Measurements from ENCODE around the gene PSRC1.

GRCh38 chr1:109252167-109252892 is 30.6 kb downstream of the PSRC1 start:
- TF ChIP-seq FOXM1 (IDR thresholded peaks at IDR 0.05; ENCODE audit: borderline replicate concordance), result no peak
- no peak for TF ChIP-seq NFRKB (IDR thresholded peaks at IDR 0.05)
- TF ChIP-seq CTBP1 (IDR thresholded peaks at IDR 0.05; ENCODE audit: borderline replicate concordance), result no peak
- TF ChIP-seq L3MBTL2 (conservative IDR thresholded peaks at IDR 0.05), result no peak
- TF ChIP-seq LEF1 (IDR thresholded peaks at IDR 0.05; ENCODE audit: borderline replicate concordance), result no peak
- TF ChIP-seq, protein P1, sequence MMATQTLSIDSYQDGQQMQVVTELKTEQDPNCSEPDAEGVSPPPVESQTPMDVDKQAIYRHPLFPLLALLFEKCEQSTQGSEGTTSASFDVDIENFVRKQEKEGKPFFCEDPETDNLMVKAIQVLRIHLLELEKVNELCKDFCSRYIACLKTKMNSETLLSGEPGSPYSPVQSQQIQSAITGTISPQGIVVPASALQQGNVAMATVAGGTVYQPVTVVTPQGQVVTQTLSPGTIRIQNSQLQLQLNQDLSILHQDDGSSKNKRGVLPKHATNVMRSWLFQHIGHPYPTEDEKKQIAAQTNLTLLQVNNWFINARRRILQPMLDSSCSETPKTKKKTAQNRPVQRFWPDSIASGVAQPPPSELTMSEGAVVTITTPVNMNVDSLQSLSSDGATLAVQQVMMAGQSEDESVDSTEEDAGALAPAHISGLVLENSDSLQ (IDR thresholded peaks at IDR 0.05), result no peak

Data from HEK293T (cell line).